ENCODE data around the gene PIP5K1B. TPM values are rescaled to one million over a fixed set of nuclear protein-coding genes. Genes with fewer than 3 reads are reported as not detected.

Gene PIP5K1B
- total and polyA plus RNA-seq, 2 donors (not counting 3 experiments of a cell fraction or from before 2014, with no cell fraction given), result 0.27 TPM; not detected in 1

DNA sequence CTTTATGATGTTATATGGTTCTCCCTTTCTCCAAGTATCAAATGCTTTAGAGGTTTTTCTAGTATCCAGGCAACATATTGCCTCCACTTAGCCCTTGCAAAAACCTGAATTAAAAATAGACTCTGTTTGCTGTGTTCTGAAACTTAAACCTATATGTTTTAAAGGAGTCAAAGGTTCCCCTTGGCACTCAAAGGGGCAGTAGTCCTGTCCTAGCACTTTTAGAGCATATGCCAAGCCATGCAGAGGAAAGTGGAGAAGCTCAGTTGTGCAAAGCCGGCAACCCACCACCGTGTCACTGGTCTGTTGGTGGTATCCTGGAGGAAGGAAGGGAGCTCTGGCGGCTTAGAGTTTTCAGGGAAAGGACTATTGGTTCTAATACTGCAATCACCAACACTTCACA lies 154.3 kb downstream of the PIP5K1B start:
- intact Hi-C loops (cut with micrococcal nuclease) (no loop called here), dilution Hi-C loops (cut with MboI; ENCODE audit: extremely low pct_ligation_motif_present, low sequenced_read_pairs) (no loop called here)
- Histone ChIP-seq H3K36me3 (ENCODE audit: control insufficient read depth in 2 of 2, extremely low read depth in 1 of 2, insufficient read depth in 2 of 2, low read length in 2 of 2) (no peaks in the 10 kb centered on the region), H4K20me1 (replicated peaks; ENCODE audit: control insufficient read depth, extremely low read depth, insufficient read depth, low read length) (no peaks in the 10 kb centered on the region), H2AFZ (ENCODE audit: low read depth, low read length) (no peak overlapping the region), H3K4me2 (ENCODE audit: insufficient read depth, low read length) (no peak overlapping the region), H3K9me1 (replicated peaks; ENCODE audit: control insufficient read depth, extremely low read depth, insufficient read depth, low read length) (no peaks in the 10 kb centered on the region), H3K9ac (replicated peaks; ENCODE audit: extremely low read depth, insufficient read depth, low read length) (no peak overlapping the region), H3K79me2 (ENCODE audit: control insufficient read depth, insufficient read depth, low read length) (no peaks in the 10 kb centered on the region), H3K4me1 (ENCODE audit: control insufficient read depth, extremely low read depth, insufficient read depth, low read length) (no peaks in the 10 kb centered on the region), H3K27me3 (ENCODE audit: control insufficient read depth in 2 of 2, insufficient read depth in 2 of 2, low read length in 2 of 2) (peaks cover 0 to 3% of the 10 kb centered on the region in 2 experiments), H3K4me3 (replicated peaks in 1 of 3; ENCODE audit: insufficient read depth in 1 of 3, low read depth in 1 of 3, low read length in 3 of 3) (no peak overlapping the region), H3K27ac (ENCODE audit: insufficient read depth, low read depth, low read length) (no peak overlapping the region), H3K9me3 (replicated peaks; ENCODE audit: control insufficient read depth, insufficient read depth, low read length) (no peaks in the 10 kb centered on the region)
- ChIA-PET POLR2A (no interaction called here), CTCF (interaction anchor here (1.3 kb wide), 1 partner anchor 11 kb away, joined by 3 read pairs; no protein-coding TSS in a partner anchor)
- DNase-seq (ENCODE audit: low read depth, low spot score) (no peak), FAIRE-seq (no peak)
- BruUV-seq (replicated peaks), result no TSS peak
- TF ChIP-seq JUN (IDR thresholded peaks at IDR 0.05; ENCODE audit: borderline replicate concordance, insufficient read depth, insufficient read length, low read depth) (no peak), POLR2A (IDR thresholded peaks at IDR 0.05; ENCODE audit: low read depth, low read length) (no peak), POLR2AphosphoS5 (IDR thresholded peaks at IDR 0.05; ENCODE audit: insufficient read depth, low read depth, low read length) (no peak), CTCF (IDR thresholded peaks at IDR 0.05; ENCODE audit: extremely low read depth in 1 of 2, insufficient read depth in 1 of 2, low read depth in 1 of 2, low read length in 2 of 2) (no peak), MYC (IDR thresholded peaks at IDR 0.05; ENCODE audit: low read depth, low read length) (no peak), GATA2 (IDR thresholded peaks at IDR 0.05; ENCODE audit: insufficient read depth, insufficient read length, low read depth, low read length) (no peak), FOS (IDR thresholded peaks at IDR 0.05; ENCODE audit: borderline replicate concordance, insufficient read depth, low read length) (no peak), EZH2 (IDR thresholded peaks at IDR 0.05; ENCODE audit: borderline replicate concordance, low read depth, low read length, severe bottlenecking) (no peak)
- TF ChIP-seq, protein P1, sequence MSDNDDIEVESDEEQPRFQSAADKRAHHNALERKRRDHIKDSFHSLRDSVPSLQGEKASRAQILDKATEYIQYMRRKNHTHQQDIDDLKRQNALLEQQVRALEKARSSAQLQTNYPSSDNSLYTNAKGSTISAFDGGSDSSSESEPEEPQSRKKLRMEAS (IDR thresholded peaks at IDR 0.05; ENCODE audit: insufficient read depth, insufficient read length), result no peak
